GM08714 (cell line): Measurements from ENCODE around the gene KRT83.

ENCODE experiments used
- H3K4me3 ChIP-seq: fragments of 200-500 bp; sonication (Bioruptor generic); 2 replicates; pipeline ENCODE4 v1.5.1; 2014; ENCODE audit warnings: mild to moderate bottlenecking, low read length, inconsistent platforms
- ZNF274 ChIP-seq: IDR thresholded peaks from 2 replicates; pipeline ENCODE4 v1.6.1; 2012; ENCODE audit warnings: mild to moderate bottlenecking, low read depth, low read length

Gene KRT83

GRCh38 chr12:52266514-52266913, 54.7 kb downstream of the KRT83 start:
- no peak overlapping the region for H3K4me3 ChIP-seq
- TF ChIP-seq ZNF274, result no peak

- TF ChIP-seq ZNF274, result no peak
- no peak overlapping the region for H3K4me3 ChIP-seq
Observed at GRCh38 chr12:52264435-52264825, 56.8 kb downstream of the KRT83 start.
